ENCODE results near the gene CBFA2T3. TPM values are rescaled to one million over a fixed set of nuclear protein-coding genes. Genes with fewer than 3 reads are reported as not detected.
"Not testable (repeated sequence)": the region's sequence is repeated elsewhere in the genome, so short reads cannot be mapped to it uniquely, and the experiment has no call there.

Gene CBFA2T3
- total and polyA plus RNA-seq, 5 donors: 5.6 to 8.5 (median 7.3) TPM

GRCh38 chr16:89002851-89003830 lies 26.1 kb upstream of the CBFA2T3 start:
- intact Hi-C loops (cut with DNase I): no loop called here
- Histone ChIP-seq H3K4me1 (ENCODE audit: control insufficient read depth, insufficient read depth, low read length) (no peaks in the 10 kb centered on the region), H3K9me3 (ENCODE audit: control insufficient read depth, low read length) (peaks cover 3% of the 10 kb centered on the region), H3K4me3 (ENCODE audit: low read length) (no peak overlapping the region), H3K27ac (ENCODE audit: low read length) (no peak overlapping the region), H3K27me3 (ENCODE audit: control insufficient read depth, insufficient read depth) (no peaks in the 10 kb centered on the region)
- DNase-seq (peak in 2 of 3 donors; percentile 44 to 52), ATAC-seq (no peak)
- WGBS: 47% methylated on average over 47 of the region's 47 CpGs

GRCh38 chr16:89002081-89002480 lies 25.1 kb upstream of the CBFA2T3 start:
- H3K4me1 ChIP-seq (ENCODE audit: control insufficient read depth, insufficient read depth, low read length); H3K27me3 ChIP-seq (ENCODE audit: control insufficient read depth, insufficient read depth); H3K27ac ChIP-seq (ENCODE audit: low read length); H3K4me3 ChIP-seq (ENCODE audit: low read length); intact Hi-C loops (cut with DNase I); ATAC-seq; H3K9me3 ChIP-seq (ENCODE audit: control insufficient read depth, low read length): not testable (repeated sequence)
- WGBS: 89% methylated on average over 19 of the region's 19 CpGs
- DNase-seq: peak in 2 of 3 donors; percentile 7 to 48

DNA sequence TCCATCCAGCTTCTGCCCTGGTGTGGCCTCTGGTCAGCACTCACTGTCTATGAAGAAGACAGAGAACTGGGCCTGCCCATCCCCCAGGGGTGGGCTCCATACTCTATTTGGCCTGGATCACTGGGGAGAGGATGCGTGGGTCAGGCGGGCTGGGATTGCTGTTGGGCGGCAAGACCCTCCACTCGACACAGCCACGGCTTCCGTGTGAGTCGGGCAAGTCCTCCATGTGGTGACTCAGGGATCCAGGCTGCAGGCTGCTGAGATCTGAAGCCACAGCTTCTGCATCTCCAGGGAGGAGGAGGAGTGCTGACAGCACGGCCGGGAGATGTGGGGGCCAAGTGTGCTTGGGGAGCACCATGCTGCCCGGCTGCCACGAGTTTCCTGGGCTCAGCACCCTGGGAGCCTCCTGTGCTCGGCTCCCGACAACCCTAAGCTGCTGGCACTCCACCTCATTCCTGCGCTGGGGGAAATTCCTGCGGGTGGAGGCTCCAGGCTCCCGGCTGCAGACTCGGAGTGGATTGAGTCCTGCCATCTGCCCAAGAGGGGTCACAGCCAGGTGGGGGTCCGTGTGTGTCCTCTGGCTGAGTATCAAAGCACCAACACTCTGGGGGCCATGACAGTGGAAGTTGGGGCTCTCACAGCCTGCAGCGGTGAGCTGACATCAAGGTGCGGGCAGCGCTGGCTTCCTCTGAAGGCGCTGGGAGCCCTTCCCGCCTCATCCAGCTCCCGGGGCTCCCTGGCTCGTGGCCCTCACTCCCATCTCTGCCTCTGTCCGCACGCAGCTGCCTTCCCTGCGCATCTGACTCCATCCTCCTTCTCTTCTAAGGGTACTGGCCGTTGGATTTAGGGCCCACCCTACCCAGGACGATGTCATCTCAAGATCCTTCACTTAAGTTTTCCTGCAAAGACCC lies 24.4 kb upstream of the CBFA2T3 start:
- ATAC-seq: no peak

GRCh38 chr16:89000207-89000959 lies 23.4 kb upstream of the CBFA2T3 start:
- H3K4me1 ChIP-seq (ENCODE audit: control insufficient read depth, insufficient read depth, low read length): no peaks in the 10 kb centered on the region
- H3K4me3 ChIP-seq (ENCODE audit: low read length): no peak overlapping the region
- H3K27me3 ChIP-seq (ENCODE audit: control insufficient read depth, insufficient read depth): no peaks in the 10 kb centered on the region
- DNase-seq: peak; percentile 2 to 34 (median 31)
- H3K27ac ChIP-seq (ENCODE audit: low read length): no peak overlapping the region
- peaks cover 6% of the 10 kb centered on the region for H3K9me3 ChIP-seq (ENCODE audit: control insufficient read depth, low read length)
- no peak for ATAC-seq
- intact Hi-C loops (cut with DNase I): no loop called here
- WGBS: 79% methylated on average over 36 of the region's 36 CpGs

More for the DNA sequence above, 24.4 kb upstream of the CBFA2T3 start:
- Histone ChIP-seq H3K9me3 (ENCODE audit: control insufficient read depth, low read length) (peaks cover 6% of the 10 kb centered on the region), H3K4me3 (ENCODE audit: low read length) (no peak overlapping the region), H3K4me1 (ENCODE audit: control insufficient read depth, insufficient read depth, low read length) (no peaks in the 10 kb centered on the region), H3K27me3 (ENCODE audit: control insufficient read depth, insufficient read depth) (no peaks in the 10 kb centered on the region), H3K27ac (ENCODE audit: low read length) (no peak overlapping the region)
- 57% methylated on average over 30 of the region's 30 CpGs for WGBS
- intact Hi-C loops (cut with DNase I): no loop called here
- DNase-seq: peak; percentile 6 to 36 (median 22)

- Histone ChIP-seq H3K9me3 (ENCODE audit: control insufficient read depth, low read length) (peaks cover 6% of the 10 kb centered on the region), H3K27ac (ENCODE audit: low read length) (no peak overlapping the region), H3K4me3 (ENCODE audit: low read length) (no peak overlapping the region), H3K4me1 (ENCODE audit: control insufficient read depth, insufficient read depth, low read length) (no peaks in the 10 kb centered on the region), H3K27me3 (ENCODE audit: control insufficient read depth, insufficient read depth) (no peaks in the 10 kb centered on the region)
- ATAC-seq: no peak
- DNase-seq: peak in 1 of 3 donors; percentile 4
- intact Hi-C loops (cut with DNase I): no loop called here
- 28% methylated on average over 22 of the region's 39 CpGs for WGBS
Observed at GRCh38 chr16:88999457-89000206, 22.6 kb upstream of the CBFA2T3 start.

- Histone ChIP-seq H3K9me3 (ENCODE audit: control insufficient read depth, low read length) (peaks cover 3% of the 10 kb centered on the region), H3K4me3 (ENCODE audit: low read length) (no peak overlapping the region), H3K27me3 (ENCODE audit: control insufficient read depth, insufficient read depth) (no peaks in the 10 kb centered on the region), H3K27ac (ENCODE audit: low read length) (no peak overlapping the region), H3K4me1 (ENCODE audit: control insufficient read depth, insufficient read depth, low read length) (no peaks in the 10 kb centered on the region)
- DNase-seq: peak; percentile 6 to 26 (median 7)
- ATAC-seq: no peak
- intact Hi-C loops (cut with DNase I): no loop called here
- WGBS: 88% methylated on average over 28 of the region's 28 CpGs
Observed at GRCh38 chr16:88995746-88996535, 18.9 kb upstream of the CBFA2T3 start.

GRCh38 chr16:88995194-88995593 lies 18.2 kb upstream of the CBFA2T3 start:
- Histone ChIP-seq H3K27ac (ENCODE audit: low read length) (no peak overlapping the region), H3K4me3 (ENCODE audit: low read length) (no peak overlapping the region), H3K27me3 (ENCODE audit: control insufficient read depth, insufficient read depth) (no peaks in the 10 kb centered on the region), H3K9me3 (ENCODE audit: control insufficient read depth, low read length) (peaks cover 3% of the 10 kb centered on the region), H3K4me1 (ENCODE audit: control insufficient read depth, insufficient read depth, low read length) (no peaks in the 10 kb centered on the region)
- no peak for ATAC-seq
- DNase-seq: peak in 2 of 3 donors; percentile 4 to 21
- intact Hi-C loops (cut with DNase I): no loop called here
- 67% methylated on average over 16 of the region's 16 CpGs for WGBS

- no peak for ATAC-seq
- WGBS: 51% methylated on average over 12 of the region's 12 CpGs
Observed at GRCh38 chr16:88994695-88995094, 17.7 kb upstream of the CBFA2T3 start.

GRCh38 chr16:88993946-88994600 lies 17.1 kb upstream of the CBFA2T3 start:
- Histone ChIP-seq H3K9me3 (ENCODE audit: control insufficient read depth, low read length) (peaks cover 3% of the 10 kb centered on the region), H3K27ac (ENCODE audit: low read length) (no peak overlapping the region), H3K4me1 (ENCODE audit: control insufficient read depth, insufficient read depth, low read length) (no peaks in the 10 kb centered on the region), H3K4me3 (ENCODE audit: low read length) (no peak overlapping the region), H3K27me3 (ENCODE audit: control insufficient read depth, insufficient read depth) (no peaks in the 10 kb centered on the region)
- ATAC-seq (no peak), DNase-seq (peak; percentile 6 to 37 (median 11))
- intact Hi-C loops (cut with DNase I): no loop called here
- WGBS: 83% methylated on average over 19 of the region's 19 CpGs

More at GRCh38 chr16:88994695-88995094, 17.7 kb upstream of the CBFA2T3 start:
- no peaks in the 10 kb centered on the region for H3K27me3 ChIP-seq (ENCODE audit: control insufficient read depth, insufficient read depth)
- peaks cover 3% of the 10 kb centered on the region for H3K9me3 ChIP-seq (ENCODE audit: control insufficient read depth, low read length)
- no peak overlapping the region for H3K27ac ChIP-seq (ENCODE audit: low read length)
- intact Hi-C loops (cut with DNase I): no loop called here
- no peak overlapping the region for H3K4me3 ChIP-seq (ENCODE audit: low read length)
- no peak for DNase-seq
- no peaks in the 10 kb centered on the region for H3K4me1 ChIP-seq (ENCODE audit: control insufficient read depth, insufficient read depth, low read length)
